ENCODE results near the gene SMARCA5. TPM values are rescaled to one million over a fixed set of nuclear protein-coding genes. Genes with fewer than 3 reads are reported as not detected.

The SMARCA5 gene
- total RNA-seq, 1 experiment from 2014 or later = 107 TPM

GRCh38 chr4:143489106-143489505 lies 24.4 kb upstream of the SMARCA5 start:
- Histone ChIP-seq H2BK120ac (ENCODE audit: low read depth, low read length, poor library complexity, severe bottlenecking) (no peak overlapping the region), H3K27ac (ENCODE audit: insufficient read length, low read depth, low read length) (no peak overlapping the region), H2BK15ac (ENCODE audit: low read depth, low read length) (no peak overlapping the region), H2BK12ac (ENCODE audit: insufficient read length, low read depth, low read length) (no peak overlapping the region), H3K14ac (ENCODE audit: insufficient read depth, low read length) (no peak overlapping the region), H3K9me3 (ENCODE audit: control insufficient read depth, low read depth, low read length) (no peaks in the 10 kb centered on the region), H4K91ac (ENCODE audit: insufficient read length, low read depth, low read length) (no peak overlapping the region), H4K8ac (replicated peaks; ENCODE audit: insufficient read length, low read depth, low read length) (no peak overlapping the region), H3K23ac (ENCODE audit: insufficient read length, low read depth, low read length) (no peak overlapping the region), H3K4me2 (ENCODE audit: insufficient read depth, insufficient read length, low read length) (no peak overlapping the region), H3K79me2 (ENCODE audit: insufficient read depth, low read length) (no peaks in the 10 kb centered on the region), H2AFZ (ENCODE audit: low read length) (no peak overlapping the region), H3K23me2 (ENCODE audit: insufficient read length, low read depth, low read length, poor library complexity, severe bottlenecking) (no peaks in the 10 kb centered on the region), H4K5ac (ENCODE audit: insufficient read length, low read depth, low read length) (no peak overlapping the region), H3K79me1 (ENCODE audit: insufficient read depth, low read depth, low read length, poor library complexity, severe bottlenecking) (no peaks in the 10 kb centered on the region), H3K4ac (ENCODE audit: low read depth, low read length) (no peak overlapping the region), H3K56ac (ENCODE audit: insufficient read length, low read depth, low read length) (no peak overlapping the region), H3K18ac (ENCODE audit: insufficient read length, low read depth, low read length) (no peak overlapping the region), H3T11ph (ENCODE audit: low read length) (no peak overlapping the region), H2BK20ac (ENCODE audit: low read depth, low read length, poor library complexity, severe bottlenecking) (no peak overlapping the region), H3K4me1 (ENCODE audit: insufficient read depth, low read length) (no peaks in the 10 kb centered on the region), H4K20me1 (ENCODE audit: control insufficient read depth, insufficient read depth, insufficient read length) (no peaks in the 10 kb centered on the region), H3K27me3 (ENCODE audit: insufficient read depth, low read length) (no peaks in the 10 kb centered on the region), H2BK5ac (ENCODE audit: insufficient read length, low read length) (no peak overlapping the region), H2AK5ac (ENCODE audit: insufficient read length, low read length) (no peak overlapping the region), H3K9ac (ENCODE audit: extremely low read depth, insufficient read length, low read length) (no peak overlapping the region)
- WGBS (ENCODE audit: extremely low coverage, insufficient read length, low lambda C conversion rate) = no CpG with 5 or more reads among the region's 2 CpGs
- H3K4me3 Mint-ChIP-seq = no peak overlapping the region
- no peaks in the 10 kb centered on the region for H3K27me3 Mint-ChIP-seq (ENCODE audit: low read depth)
- no peak for DNase-seq
- H3K27ac Mint-ChIP-seq = no peak overlapping the region
- H3K4me1 Mint-ChIP-seq = no peaks in the 10 kb centered on the region
- no peaks in the 10 kb centered on the region for H3K9me3 Mint-ChIP-seq
- no peaks in the 10 kb centered on the region for H3K36me3 Mint-ChIP-seq (ENCODE audit: insufficient read depth in 1 of 3, low read depth in 3 of 3)
- TF ChIP-seq CTCF (conservative IDR thresholded peaks at IDR 0.05) = no peak

Measured in H9 (cell line).